ES-I3 (cell line): Measurements from ENCODE around the gene FHIT.

Experiments used
- H3K36me3 ChIP-seq: 2 replicates; pipeline ENCODE4 v1.6.1; 2013; ENCODE audit warnings: mild to moderate bottlenecking, low read length, control low read depth, moderate library complexity; ENCODE audit not compliant: insufficient read depth
- H3K4me1 ChIP-seq: 2 replicates; pipeline ENCODE4 v1.6.1; 2013; ENCODE audit warnings: mild to moderate bottlenecking, control low read depth, low read length; ENCODE audit not compliant: insufficient read depth
- H3K9ac ChIP-seq: 2 replicates; pipeline ENCODE4 v1.6.1; 2013; ENCODE audit warnings: low read depth, mild to moderate bottlenecking, low read length, moderate library complexity
- H3K9me3 ChIP-seq: 2 replicates; pipeline ENCODE4 v1.6.1; 2013; ENCODE audit warnings: mild to moderate bottlenecking, low read length, moderate library complexity; ENCODE audit not compliant: control insufficient read depth, insufficient read depth

Gene FHIT

GRCh38 chr3:60186359-60186758 lies 1064.9 kb downstream of the FHIT start:
- Histone ChIP-seq H3K9ac (no peak overlapping the region), H3K4me1 (peaks cover 4% of the 10 kb centered on the region), H3K9me3 (no peaks in the 10 kb centered on the region), H3K36me3 (no peaks in the 10 kb centered on the region)

GRCh38 chr3:60185161-60185560 lies 1066.1 kb downstream of the FHIT start:
- Histone ChIP-seq H3K4me1 (peaks cover 4% of the 10 kb centered on the region), H3K9ac (no peak overlapping the region), H3K36me3 (no peaks in the 10 kb centered on the region), H3K9me3 (no peaks in the 10 kb centered on the region)

GRCh38 chr3:60182697-60183096 lies 1068.6 kb downstream of the FHIT start:
- Histone ChIP-seq H3K36me3 (no peaks in the 10 kb centered on the region), H3K9ac (no peak overlapping the region), H3K4me1 (no peaks in the 10 kb centered on the region; the same call in 1 of the 2 replicates), H3K9me3 (no peaks in the 10 kb centered on the region)

- Histone ChIP-seq H3K9me3 (no peaks in the 10 kb centered on the region), H3K9ac (no peak overlapping the region), H3K36me3 (no peaks in the 10 kb centered on the region), H3K4me1 (no peaks in the 10 kb centered on the region)
Observed at GRCh38 chr3:60178931-60179653, 1072.2 kb downstream of the FHIT start.

GRCh38 chr3:60177726-60178125 lies 1073.5 kb downstream of the FHIT start:
- Histone ChIP-seq H3K4me1 (no peaks in the 10 kb centered on the region), H3K9ac (no peak overlapping the region), H3K36me3 (no peaks in the 10 kb centered on the region)

GRCh38 chr3:60176614-60177013 lies 1074.6 kb downstream of the FHIT start:
- H3K9ac ChIP-seq: no peak overlapping the region
- no peaks in the 10 kb centered on the region for H3K36me3 ChIP-seq
- H3K4me1 ChIP-seq: no peaks in the 10 kb centered on the region
- H3K9me3 ChIP-seq: no peaks in the 10 kb centered on the region

More at GRCh38 chr3:60177726-60178125, 1073.5 kb downstream of the FHIT start:
- no peaks in the 10 kb centered on the region for H3K9me3 ChIP-seq

- Histone ChIP-seq H3K9ac (no peak overlapping the region), H3K4me1 (no peaks in the 10 kb centered on the region), H3K36me3 (no peaks in the 10 kb centered on the region), H3K9me3 (no peaks in the 10 kb centered on the region)
Observed at GRCh38 chr3:60175680-60176079, 1075.6 kb downstream of the FHIT start.

GRCh38 chr3:60169755-60170154 lies 1081.5 kb downstream of the FHIT start:
- H3K4me1 ChIP-seq: no peaks in the 10 kb centered on the region
- no peaks in the 10 kb centered on the region for H3K9me3 ChIP-seq
- H3K36me3 ChIP-seq: no peaks in the 10 kb centered on the region
- no peak overlapping the region for H3K9ac ChIP-seq

GRCh38 chr3:60167186-60167585 lies 1084.1 kb downstream of the FHIT start:
- Histone ChIP-seq H3K36me3 (no peaks in the 10 kb centered on the region), H3K4me1 (no peaks in the 10 kb centered on the region), H3K9me3 (no peaks in the 10 kb centered on the region), H3K9ac (no peak overlapping the region)

GRCh38 chr3:60160822-60161748 lies 1090.2 kb downstream of the FHIT start:
- H3K36me3 ChIP-seq: no peaks in the 10 kb centered on the region

GRCh38 chr3:60160111-60160821 lies 1091.0 kb downstream of the FHIT start:
- Histone ChIP-seq H3K9ac (no peak overlapping the region), H3K36me3 (no peaks in the 10 kb centered on the region), H3K4me1 (no peaks in the 10 kb centered on the region), H3K9me3 (no peaks in the 10 kb centered on the region)

More at GRCh38 chr3:60160822-60161748, 1090.2 kb downstream of the FHIT start:
- no peak overlapping the region for H3K9ac ChIP-seq
- no peaks in the 10 kb centered on the region for H3K4me1 ChIP-seq
- H3K9me3 ChIP-seq: no peaks in the 10 kb centered on the region

GRCh38 chr3:60158035-60158434 lies 1093.2 kb downstream of the FHIT start:
- Histone ChIP-seq H3K9me3 (no peaks in the 10 kb centered on the region), H3K4me1 (no peaks in the 10 kb centered on the region), H3K9ac (no peak overlapping the region), H3K36me3 (no peaks in the 10 kb centered on the region)

GRCh38 chr3:60154011-60154410 lies 1097.2 kb downstream of the FHIT start:
- no peaks in the 10 kb centered on the region for H3K9me3 ChIP-seq
- no peaks in the 10 kb centered on the region for H3K36me3 ChIP-seq
- H3K9ac ChIP-seq: no peak overlapping the region
- no peaks in the 10 kb centered on the region for H3K4me1 ChIP-seq

GRCh38 chr3:60153221-60153999 lies 1097.8 kb downstream of the FHIT start:
- H3K4me1 ChIP-seq: no peaks in the 10 kb centered on the region
- no peaks in the 10 kb centered on the region for H3K36me3 ChIP-seq
- no peak overlapping the region for H3K9ac ChIP-seq
- no peaks in the 10 kb centered on the region for H3K9me3 ChIP-seq
